ENCODE results near the gene OR2K2. TPM values are rescaled to one million over a fixed set of nuclear protein-coding genes. Genes with fewer than 3 reads are reported as not detected.
"Not testable (repeated sequence)": the region's sequence is repeated elsewhere in the genome, so short reads cannot be mapped to it uniquely, and the experiment has no call there.

Gene OR2K2
- not detected in 2 replicates for total RNA-seq (2014; rRNA removed; shearing (Covaris generic))
- polyA plus RNA-seq (2014; cell fraction: nucleus; rRNA removed) = not detected in 2 replicates

GRCh38 chr9:111330124-111330523 lies at the start of gene OR2K2:
Gene OR2K2, minus strand, starts transcription at chr9:111330224. Its CDS starts 1,791 bp downstream, at chr9:111328433.
- DNase-seq (ENCODE audit: extremely low read depth, low read depth) = no peak

- no peak for DNase-seq (ENCODE audit: extremely low read depth, low read depth)
These were observed 46.0 kb upstream of the OR2K2 start for GRCh38 chr9:111375817-111376564.

- no peak for DNase-seq (ENCODE audit: extremely low read depth, low read depth)
These were observed 45.0 kb upstream of the OR2K2 start for GRCh38 chr9:111375062-111375461.

- no peak for DNase-seq (ENCODE audit: extremely low read depth, low read depth)
These were observed 42.3 kb upstream of the OR2K2 start for GRCh38 chr9:111372297-111372696.

GRCh38 chr9:111366978-111367377 lies 37.0 kb upstream of the OR2K2 start:
- DNase-seq (ENCODE audit: extremely low read depth, low read depth) = no peak

GRCh38 chr9:111362526-111362925 lies 32.5 kb upstream of the OR2K2 start:
- no peak for DNase-seq (ENCODE audit: extremely low read depth, low read depth)

- no peak for DNase-seq (ENCODE audit: extremely low read depth, low read depth)
These were observed 30.9 kb upstream of the OR2K2 start for GRCh38 chr9:111360881-111361280.

- peak; percentile 65 for DNase-seq (ENCODE audit: extremely low read depth, low read depth)
These were observed 26.6 kb upstream of the OR2K2 start for GRCh38 chr9:111356481-111357244.

GRCh38 chr9:111352545-111352944 lies 22.5 kb upstream of the OR2K2 start:
- DNase-seq (ENCODE audit: extremely low read depth, low read depth) = no peak

- no peak for DNase-seq (ENCODE audit: extremely low read depth, low read depth)
These were observed 20.5 kb upstream of the OR2K2 start for GRCh38 chr9:111350556-111350955.

- no peak for DNase-seq (ENCODE audit: extremely low read depth, low read depth)
These were observed 19.7 kb upstream of the OR2K2 start for GRCh38 chr9:111349766-111350165.

GRCh38 chr9:111348821-111349271 lies 18.8 kb upstream of the OR2K2 start:
- no peak for DNase-seq (ENCODE audit: extremely low read depth, low read depth)

- DNase-seq (ENCODE audit: extremely low read depth, low read depth) = not testable (repeated sequence)
These were observed 4.4 kb upstream of the OR2K2 start for GRCh38 chr9:111334318-111334863.

- no peak for DNase-seq (ENCODE audit: extremely low read depth, low read depth)
These were observed 9.4 kb downstream of the OR2K2 start for GRCh38 chr9:111320631-111321030.

- DNase-seq (ENCODE audit: extremely low read depth, low read depth) = no peak
These were observed 13.2 kb downstream of the OR2K2 start for GRCh38 chr9:111316796-111317195.

- DNase-seq (ENCODE audit: extremely low read depth, low read depth) = no peak
These were observed 24.1 kb downstream of the OR2K2 start for GRCh38 chr9:111305914-111306313.

GRCh38 chr9:111304000-111304399 lies 26.0 kb downstream of the OR2K2 start:
- DNase-seq (ENCODE audit: extremely low read depth, low read depth) = not testable (repeated sequence)

- no peak for DNase-seq (ENCODE audit: extremely low read depth, low read depth)
These were observed 28.8 kb downstream of the OR2K2 start for GRCh38 chr9:111301195-111301594.

GRCh38 chr9:111300140-111300735 lies 29.8 kb downstream of the OR2K2 start:
- DNase-seq (ENCODE audit: extremely low read depth, low read depth) = no peak

- not testable (repeated sequence) for DNase-seq (ENCODE audit: extremely low read depth, low read depth)
These were observed 30.4 kb downstream of the OR2K2 start for GRCh38 chr9:111299599-111299966.

Measured in NCI-H460 (cell line).